ENCODE data around the gene PAQR9. TPM values are rescaled to one million over a fixed set of nuclear protein-coding genes. Genes with fewer than 3 reads are reported as not detected.
A peak's percentile ranks its signal among the peaks of the same experiment; 100 is the strongest.

The PAQR9 gene
- polyA plus RNA-seq, 2 of the 4 experiments (the other 2 are of a cell fraction): 3.0 to 3.1 TPM

- POLR2A ChIA-PET: no interaction called here
- DNase-seq (ENCODE audit: low read depth in 1 of 2, low spot score in 1 of 2): peak; percentile 50 to 54
- CTCF ChIA-PET: interaction anchor here (0.6 to 13.9 kb wide), 38 partner anchors 8 to 414 kb away, joined by 3 to 264 read pairs (median 3); no protein-coding TSS in a partner anchor
- Histone ChIP-seq H3K27ac (peak overlapping the region in 1 of 2 experiments; percentile 73; a peak in 3 of 6 replicates), H3K4me3 (no peak overlapping the region), H3K4me2 (no peak overlapping the region), H3K4me1 (no peaks in the 10 kb centered on the region), H3K9me3 (no peaks in the 10 kb centered on the region)
- peak; percentile 80 for FAIRE-seq
- 49% methylated on average over 5 of the region's 5 CpGs for WGBS (ENCODE audit: missing lambda C conversion rate)
- ATAC-seq: peak in 1 of 2 experiments; percentile 82; a peak in 3 of 6 replicates
- TF ChIP-seq BHLHE40 (IDR thresholded peaks at IDR 0.05; ENCODE audit: low read depth, low read length) (no peak), PBX3 (IDR thresholded peaks at IDR 0.05) (no peak), CTCF (IDR thresholded peaks at IDR 0.05) (peak; percentile 76), SMC3 (IDR thresholded peaks at IDR 0.05) (peak; percentile 85), RAD21 (conservative IDR thresholded peaks at IDR 0.05 in 1 of 2, IDR thresholded peaks at IDR 0.05 in 1 of 2) (peak; percentile 77 to 78), ATOH8 (CRISPR knock-in tag; IDR thresholded peaks at IDR 0.05; ENCODE audit: low read depth) (no peak), NR3C1 (IDR thresholded peaks at IDR 0.05) (no peak), SREBF2 (IDR thresholded peaks at IDR 0.05) (no peak), E2F6 (IDR thresholded peaks at IDR 0.05; ENCODE audit: borderline replicate concordance, low read depth) (no peak), RFX5 (IDR thresholded peaks at IDR 0.05) (no peak), CBX2 (IDR thresholded peaks at IDR 0.05; ENCODE audit: borderline replicate concordance, low read depth) (no peak)
Observed at GRCh38 chr3:142987080-142987700, 23.7 kb upstream of the PAQR9 start.

- no peaks in the 10 kb centered on the region for H3K9me3 ChIP-seq
- 92% methylated on average over 3 of the region's 3 CpGs for WGBS (ENCODE audit: missing lambda C conversion rate)
- POLR2A ChIA-PET: interaction anchor here (1.2 kb wide), 1 partner anchor 17 kb away, joined by 3 read pairs; the partner anchor contains the start of gene U2SURP
- no peak overlapping the region for H3K4me2 ChIP-seq
- H3K4me1 ChIP-seq: peaks cover 16% of the 10 kb centered on the region
- no peak for TF ChIP-seq USF2 (IDR thresholded peaks at IDR 0.05)
- TF ChIP-seq FOXS1 (CRISPR knock-in tag; IDR thresholded peaks at IDR 0.05): no peak
- no peak for TF ChIP-seq HDAC2 (IDR thresholded peaks at IDR 0.05)
- TF ChIP-seq FOSL2 (IDR thresholded peaks at IDR 0.05): no peak
- TF ChIP-seq FOSL2 (CRISPR knock-in tag; IDR thresholded peaks at IDR 0.05): no peak
- no peak for TF ChIP-seq EHF (CRISPR knock-in tag; IDR thresholded peaks at IDR 0.05)
- no peak for TF ChIP-seq ZFP36 (IDR thresholded peaks at IDR 0.05; ENCODE audit: borderline replicate concordance, partially characterized antibody)
- TF ChIP-seq CBX8 (IDR thresholded peaks at IDR 0.05): no peak
- no peak for TF ChIP-seq NR3C1 (IDR thresholded peaks at IDR 0.05)
- TF ChIP-seq ZNF302 (CRISPR knock-in tag; IDR thresholded peaks at IDR 0.05): no peak
- no peak for TF ChIP-seq HES2 (IDR thresholded peaks at IDR 0.05)
- no peak for TF ChIP-seq ATOH8 (CRISPR knock-in tag; IDR thresholded peaks at IDR 0.05; ENCODE audit: low read depth)
- no peak for TF ChIP-seq ZC3H11A (IDR thresholded peaks at IDR 0.05)
- no peak for TF ChIP-seq BCL3 (IDR thresholded peaks at IDR 0.05)
- no peak for TF ChIP-seq RNF2 (IDR thresholded peaks at IDR 0.05; ENCODE audit: borderline replicate concordance, low read depth)
- no peak for TF ChIP-seq HEYL (CRISPR knock-in tag; IDR thresholded peaks at IDR 0.05)
- no peak for TF ChIP-seq ESRRA (IDR thresholded peaks at IDR 0.05; ENCODE audit: borderline replicate concordance, low read length)
- TF ChIP-seq SREBF2 (IDR thresholded peaks at IDR 0.05): no peak
- TF ChIP-seq PBX3 (IDR thresholded peaks at IDR 0.05): no peak
- H3K27ac ChIP-seq: peak overlapping the region in 1 of 2 experiments; percentile 7; a peak in 1 of 6 replicates
- DNase-seq (ENCODE audit: low read depth in 1 of 2, low spot score in 1 of 2) (no peak), ATAC-seq (no peak), FAIRE-seq (no peak)
- CTCF ChIA-PET: interaction anchor here (0.9 to 5.5 kb wide), 15 partner anchors 8 to 156 kb away, joined by 3 to 61 read pairs (median 3); partner anchors contain the start of gene PCOLCE2
- H3K4me3 ChIP-seq: no peak overlapping the region
Observed at GRCh38 chr3:142984255-142984654, 20.8 kb upstream of the PAQR9 start.
